GM18858 (cell line): ENCODE measurements around the gene CNPY4.
"Not testable (repeated sequence)": the region's sequence is repeated elsewhere in the genome, so short reads cannot be mapped to it uniquely, and the experiment has no call there.

ENCODE experiments used
- ATAC-seq: cut with Tn5 transposase; IDR thresholded peaks from one replicate; pipeline ENCODE4 v1.9.1; 2021; ENCODE audit not compliant: unreplicated experiment

Gene CNPY4

GRCh38 chr7:100118388-100119071, 904 bp upstream of the CNPY4 start:
- ATAC-seq: no peak

GRCh38 chr7:100119970-100120732, 717 bp downstream of the CNPY4 start:
- ATAC-seq: peak; percentile 22

- no peak for ATAC-seq
These were observed 1.3 kb downstream of the CNPY4 start for GRCh38 chr7:100120733-100121036.

GRCh38 chr7:100122067-100122466, 2.6 kb downstream of the CNPY4 start:
- no peak for ATAC-seq

GRCh38 chr7:100122568-100122967, 3.1 kb downstream of the CNPY4 start:
- no peak for ATAC-seq

- ATAC-seq: no peak
These were observed 5.1 kb downstream of the CNPY4 start for GRCh38 chr7:100124301-100125230.

GRCh38 chr7:100126239-100126930, 7.0 kb downstream of the CNPY4 start:
- peak; percentile 14 for ATAC-seq

GRCh38 chr7:100126931-100127865, 7.8 kb downstream of the CNPY4 start, which contains the start of gene MBLAC1:
MBLAC1 (plus strand) TSS chr7:100126967; CDS start chr7:100127396, 429 bp downstream.
- ATAC-seq: peak; percentile 47

GRCh38 chr7:100127866-100128636, 8.6 kb downstream of the CNPY4 start:
- ATAC-seq: no peak

GRCh38 chr7:100128637-100128963, 9.2 kb downstream of the CNPY4 start:
- no peak for ATAC-seq

GRCh38 chr7:100130220-100130607, 10.8 kb downstream of the CNPY4 start:
- ATAC-seq: not testable (repeated sequence)

GRCh38 chr7:100130608-100131453, 11.4 kb downstream of the CNPY4 start:
- no peak for ATAC-seq

GRCh38 chr7:100132126-100132525, 12.7 kb downstream of the CNPY4 start:
- no peak for ATAC-seq

GRCh38 chr7:100132697-100133151, 13.3 kb downstream of the CNPY4 start:
- no peak for ATAC-seq

- ATAC-seq: no peak
These were observed 18.7 kb downstream of the CNPY4 start for GRCh38 chr7:100137851-100138760.

- ATAC-seq: no peak
These were observed 22.1 kb downstream of the CNPY4 start for GRCh38 chr7:100141555-100141949.

GRCh38 chr7:100142461-100142860, 23.0 kb downstream of the CNPY4 start:
- ATAC-seq: no peak
